Thyroid gland (tissue), 4 donors: ENCODE measurements around the gene NMRAL1.

Experiments used
- CTCF ChIP-seq, 6 experiments: fragments of 200-600 bp in 3 of 6; fragments of 450-650 bp in 3 of 6; sonication (generic) in 3 of 6; IDR thresholded peaks; one replicate each; pipeline ENCODE4 v1.5.1; 2016 to 2019; ENCODE audit warnings: antibody characterized with exemption in 6 of 6, mild to moderate bottlenecking in 2 of 6, inconsistent platforms in 1 of 6, moderate library complexity in 1 of 6
- POLR2A ChIP-seq, 2 donors: fragments of 450-650 bp; IDR thresholded peaks; one replicate each; pipeline ENCODE4 v1.6.1; 2017; ENCODE audit warnings: antibody characterized with exemption in 2 of 2, mild to moderate bottlenecking in 2 of 2, moderate library complexity in 1 of 2

- TF ChIP-seq CTCF (IDR thresholded peaks at IDR 0.05) (no peak), POLR2A (IDR thresholded peaks at IDR 0.05) (no peak)
These were observed 39.5 kb upstream of the NMRAL1 start for GRCh38 chr16:4513881-4514280.
